ENCODE results near the gene TWIST2.

TWIST2 gene

GRCh38 chr2:238859636-238860347 lies 11.9 kb downstream of the TWIST2 start:
- DNase-seq: no peak

GRCh38 chr2:238861013-238861730 lies 13.3 kb downstream of the TWIST2 start:
- DNase-seq: no peak

GRCh38 chr2:238861766-238862315 lies 14.0 kb downstream of the TWIST2 start:
- no peak for DNase-seq

GRCh38 chr2:238862701-238863100 lies 14.8 kb downstream of the TWIST2 start:
- DNase-seq: no peak

GRCh38 chr2:238863231-238863630 lies 15.3 kb downstream of the TWIST2 start:
- no peak for DNase-seq

- no peak for DNase-seq
These were observed 15.9 kb downstream of the TWIST2 start for GRCh38 chr2:238863749-238864206.

- peak; percentile 39 to 60 for DNase-seq
These were observed 16.5 kb downstream of the TWIST2 start for GRCh38 chr2:238864207-238865014.

GRCh38 chr2:238865015-238865719 lies 17.3 kb downstream of the TWIST2 start:
- no peak for DNase-seq

- no peak for DNase-seq
These were observed 18.0 kb downstream of the TWIST2 start for GRCh38 chr2:238865744-238866355.

- no peak for DNase-seq
These were observed 18.9 kb downstream of the TWIST2 start for GRCh38 chr2:238866656-238867277.

- DNase-seq: no peak
These were observed 20.2 kb downstream of the TWIST2 start for GRCh38 chr2:238868067-238868524.

- DNase-seq: no peak
These were observed 20.9 kb downstream of the TWIST2 start for GRCh38 chr2:238868616-238869292.

GRCh38 chr2:238869293-238870124 lies 21.6 kb downstream of the TWIST2 start:
- DNase-seq: no peak

- DNase-seq: no peak
These were observed 22.4 kb downstream of the TWIST2 start for GRCh38 chr2:238870261-238870660.

GRCh38 chr2:238872026-238872425 lies 24.1 kb downstream of the TWIST2 start:
- no peak for DNase-seq

- no peak for DNase-seq
These were observed 24.9 kb downstream of the TWIST2 start for GRCh38 chr2:238872628-238873380.

- no peak for DNase-seq
These were observed 25.5 kb downstream of the TWIST2 start for GRCh38 chr2:238873381-238873801.

GRCh38 chr2:238873841-238874240 lies 26.0 kb downstream of the TWIST2 start:
- no peak for DNase-seq

Data from stimulated activated CD4-positive, alpha-beta T cell treated with anti-CD3 and anti-CD28 coated beads, Interleukin-2, amount 100 ng/mL, for 24 hours (primary cell).